KOPT-K1 (cell line): ENCODE results near the gene PRKX.
A peak's percentile ranks its signal among the peaks of the same experiment; 100 is the strongest.
"Not testable (repeated sequence)": the region's sequence is repeated elsewhere in the genome, so short reads cannot be mapped to it uniquely, and the experiment has no call there.

Experiments
- H3K27ac ChIP-seq: fragments of 200-600 bp; sonication (generic); 2 replicates; pipeline ENCODE4 v1.5.1; 2016; ENCODE audit warnings: antibody characterized with exemption, mild to moderate bottlenecking, low read depth, low read length; ENCODE audit not compliant: poor library complexity, severe bottlenecking
- H3K36me3 ChIP-seq: fragments of 200-600 bp; sonication (generic); 2 replicates; pipeline ENCODE4 v1.5.1; 2017; ENCODE audit warnings: antibody characterized with exemption, mild to moderate bottlenecking, low read length, moderate library complexity; ENCODE audit not compliant: insufficient read depth
- H3K9me3 ChIP-seq: fragments of 200-600 bp; sonication (generic); 2 replicates; pipeline ENCODE4 v1.5.1; 2017; ENCODE audit warnings: antibody characterized with exemption, low read length, mild to moderate bottlenecking; ENCODE audit not compliant: insufficient read depth, poor library complexity, severe bottlenecking

The PRKX gene

GRCh38 chrX:3713225-3713936 is at the start of gene PRKX:
PRKX (minus strand) TSS chrX:3713649; CDS start chrX:3713253, 396 bp downstream.
- peak within 1 kb of the TSS; percentile 63 for H3K27ac ChIP-seq
- no peaks in the 10 kb centered on the region for H3K36me3 ChIP-seq
- H3K9me3 ChIP-seq: no peaks in the 10 kb centered on the region

GRCh38 chrX:3763111-3763510 is 49.7 kb upstream of the PRKX start:
- Histone ChIP-seq H3K36me3 (no peaks in the 10 kb centered on the region), H3K27ac (no peak overlapping the region), H3K9me3 (no peaks in the 10 kb centered on the region)

GRCh38 chrX:3757510-3758025 is 44.1 kb upstream of the PRKX start:
- no peaks in the 10 kb centered on the region for H3K36me3 ChIP-seq
- no peaks in the 10 kb centered on the region for H3K9me3 ChIP-seq
- H3K27ac ChIP-seq: no peak overlapping the region

- Histone ChIP-seq H3K27ac (no peak overlapping the region), H3K9me3 (no peaks in the 10 kb centered on the region), H3K36me3 (no peaks in the 10 kb centered on the region)
Observed at GRCh38 chrX:3748052-3748559, 34.7 kb upstream of the PRKX start.

GRCh38 chrX:3743801-3744439 is 30.5 kb upstream of the PRKX start:
- Histone ChIP-seq H3K27ac (no peak overlapping the region), H3K9me3 (no peaks in the 10 kb centered on the region), H3K36me3 (no peaks in the 10 kb centered on the region)

- H3K36me3 ChIP-seq, H3K9me3 ChIP-seq, H3K27ac ChIP-seq: not testable (repeated sequence)
Observed at GRCh38 chrX:3740946-3741345, 27.5 kb upstream of the PRKX start.

GRCh38 chrX:3738509-3738908 is 25.1 kb upstream of the PRKX start:
- H3K27ac ChIP-seq: no peak overlapping the region
- H3K9me3 ChIP-seq: no peaks in the 10 kb centered on the region
- H3K36me3 ChIP-seq: no peaks in the 10 kb centered on the region

- not testable (repeated sequence) for H3K9me3 ChIP-seq, H3K27ac ChIP-seq, H3K36me3 ChIP-seq
Observed at GRCh38 chrX:3736536-3736935, 23.1 kb upstream of the PRKX start.

GRCh38 chrX:3735891-3736290 is 22.4 kb upstream of the PRKX start:
- not testable (repeated sequence) for H3K9me3 ChIP-seq, H3K27ac ChIP-seq, H3K36me3 ChIP-seq

GRCh38 chrX:3734456-3734855 is 21.0 kb upstream of the PRKX start:
- H3K27ac ChIP-seq, H3K36me3 ChIP-seq, H3K9me3 ChIP-seq: not testable (repeated sequence)

GRCh38 chrX:3733043-3733430 is 19.6 kb upstream of the PRKX start:
- Histone ChIP-seq H3K9me3 (no peaks in the 10 kb centered on the region), H3K27ac (no peak overlapping the region), H3K36me3 (no peaks in the 10 kb centered on the region)

- H3K27ac ChIP-seq: not testable (repeated sequence)
Observed at GRCh38 chrX:3732326-3733042, 19.0 kb upstream of the PRKX start.

GRCh38 chrX:3728454-3728853 is 15.0 kb upstream of the PRKX start:
- Histone ChIP-seq H3K36me3 (no peaks in the 10 kb centered on the region), H3K9me3 (no peaks in the 10 kb centered on the region), H3K27ac (no peak overlapping the region)

More at GRCh38 chrX:3732326-3733042, 19.0 kb upstream of the PRKX start:
- not testable (repeated sequence) for H3K9me3 ChIP-seq, H3K36me3 ChIP-seq

GRCh38 chrX:3723460-3723859 is 10.0 kb upstream of the PRKX start:
- H3K36me3 ChIP-seq, H3K9me3 ChIP-seq, H3K27ac ChIP-seq: not testable (repeated sequence)

- no peak overlapping the region for H3K27ac ChIP-seq
- no peaks in the 10 kb centered on the region for H3K36me3 ChIP-seq
- no peaks in the 10 kb centered on the region for H3K9me3 ChIP-seq
Observed at GRCh38 chrX:3717742-3718420, 4.4 kb upstream of the PRKX start.
